ENCODE data around the gene ELK4.

DNA sequence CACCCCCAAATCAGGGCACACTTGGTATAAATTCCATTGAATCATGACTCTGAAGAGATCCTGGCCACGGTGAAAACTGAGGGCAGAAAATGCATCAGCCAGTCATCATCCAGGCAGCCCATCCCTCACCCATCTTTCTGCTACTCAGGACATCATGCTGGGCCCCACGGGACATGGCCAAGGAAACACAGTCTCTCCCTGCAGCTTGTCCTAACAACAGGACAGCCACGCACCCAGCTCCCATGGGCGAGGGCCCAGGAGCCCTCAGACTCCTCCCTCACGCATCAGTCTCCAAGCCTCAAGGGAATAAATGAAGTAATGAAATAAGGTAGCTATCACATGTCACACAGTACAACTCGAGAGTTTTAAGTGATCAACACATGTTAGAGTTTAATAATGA, 37.8 kb downstream of the ELK4 start:
- no peak for TF ChIP-seq BHLHE40 (IDR thresholded peaks at IDR 0.05; ENCODE audit: borderline replicate concordance)
- TF ChIP-seq FOXM1 (IDR thresholded peaks at IDR 0.05; ENCODE audit: borderline replicate concordance): no peak
- no peak for TF ChIP-seq CTBP1 (IDR thresholded peaks at IDR 0.05; ENCODE audit: borderline replicate concordance)
- TF ChIP-seq FOXA1 (IDR thresholded peaks at IDR 0.05): no peak
- no peak for TF ChIP-seq SUZ12 (IDR thresholded peaks at IDR 0.05)
- no peak for TF ChIP-seq FOXK2 (IDR thresholded peaks at IDR 0.05)

All from HEK293T (cell line).